ENCODE results near the gene RAB44. TPM values are rescaled to one million over a fixed set of nuclear protein-coding genes. Genes with fewer than 3 reads are reported as not detected.

Gene RAB44
- total RNA-seq, 1 experiment from 2014 or later: not detected

GRCh38 chr6:36686668-36687513, 10.7 kb upstream of the RAB44 start:
- no peak overlapping the region for H4K5ac ChIP-seq (ENCODE audit: insufficient read length, low read depth, low read length)
- H3K23me2 ChIP-seq (ENCODE audit: insufficient read length, low read depth, low read length, poor library complexity, severe bottlenecking): no peaks in the 10 kb centered on the region
- no peak overlapping the region for H3K4ac ChIP-seq (ENCODE audit: low read depth, low read length)
- TF ChIP-seq, protein P1, sequence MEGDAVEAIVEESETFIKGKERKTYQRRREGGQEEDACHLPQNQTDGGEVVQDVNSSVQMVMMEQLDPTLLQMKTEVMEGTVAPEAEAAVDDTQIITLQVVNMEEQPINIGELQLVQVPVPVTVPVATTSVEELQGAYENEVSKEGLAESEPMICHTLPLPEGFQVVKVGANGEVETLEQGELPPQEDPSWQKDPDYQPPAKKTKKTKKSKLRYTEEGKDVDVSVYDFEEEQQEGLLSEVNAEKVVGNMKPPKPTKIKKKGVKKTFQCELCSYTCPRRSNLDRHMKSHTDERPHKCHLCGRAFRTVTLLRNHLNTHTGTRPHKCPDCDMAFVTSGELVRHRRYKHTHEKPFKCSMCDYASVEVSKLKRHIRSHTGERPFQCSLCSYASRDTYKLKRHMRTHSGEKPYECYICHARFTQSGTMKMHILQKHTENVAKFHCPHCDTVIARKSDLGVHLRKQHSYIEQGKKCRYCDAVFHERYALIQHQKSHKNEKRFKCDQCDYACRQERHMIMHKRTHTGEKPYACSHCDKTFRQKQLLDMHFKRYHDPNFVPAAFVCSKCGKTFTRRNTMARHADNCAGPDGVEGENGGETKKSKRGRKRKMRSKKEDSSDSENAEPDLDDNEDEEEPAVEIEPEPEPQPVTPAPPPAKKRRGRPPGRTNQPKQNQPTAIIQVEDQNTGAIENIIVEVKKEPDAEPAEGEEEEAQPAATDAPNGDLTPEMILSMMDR (conservative IDR thresholded peaks at IDR 0.05): no peak
- no peaks in the 10 kb centered on the region; the same call in 1 of the 2 replicates for H3K27me3 Mint-ChIP-seq (ENCODE audit: low read depth)
- H3T11ph ChIP-seq (ENCODE audit: low read length): no peak overlapping the region
- H2BK120ac ChIP-seq (ENCODE audit: low read depth, low read length, poor library complexity, severe bottlenecking): no peak overlapping the region
- H3K4me1 Mint-ChIP-seq: peaks cover 3% of the 10 kb centered on the region in 2 experiments; a peak in 3 of 4 replicates
- no peak overlapping the region for H2BK20ac ChIP-seq (ENCODE audit: low read depth, low read length, poor library complexity, severe bottlenecking)
- H4K91ac ChIP-seq (ENCODE audit: insufficient read length, low read depth, low read length): no peak overlapping the region
- no peaks in the 10 kb centered on the region for H3K79me1 ChIP-seq (ENCODE audit: insufficient read depth, low read depth, low read length, poor library complexity, severe bottlenecking)
- H3K9me3 Mint-ChIP-seq: no peaks in the 10 kb centered on the region
- no peaks in the 10 kb centered on the region for H4K20me1 ChIP-seq (ENCODE audit: control insufficient read depth, insufficient read depth, insufficient read length)
- no peaks in the 10 kb centered on the region for H3K9me3 ChIP-seq (ENCODE audit: control insufficient read depth, low read depth, low read length)
- H3K4me3 Mint-ChIP-seq: no peak overlapping the region
- H2BK15ac ChIP-seq (ENCODE audit: low read depth, low read length): no peak overlapping the region
- H4K8ac ChIP-seq (replicated peaks; ENCODE audit: insufficient read length, low read depth, low read length): no peak overlapping the region
- no peak overlapping the region for H3K4me2 ChIP-seq (ENCODE audit: insufficient read depth, insufficient read length, low read length)
- H3K79me2 ChIP-seq (ENCODE audit: insufficient read depth, low read length): no peaks in the 10 kb centered on the region
- H2AK5ac ChIP-seq (ENCODE audit: insufficient read length, low read length): no peak overlapping the region
- H3K27me3 ChIP-seq (ENCODE audit: insufficient read depth, low read length): no peaks in the 10 kb centered on the region
- DNase-seq: no peak
- no peak overlapping the region for H2AFZ ChIP-seq (ENCODE audit: low read length)
- H2BK5ac ChIP-seq (ENCODE audit: insufficient read length, low read length): no peak overlapping the region
- H3K18ac ChIP-seq (ENCODE audit: insufficient read length, low read depth, low read length): no peak overlapping the region
- no peak overlapping the region for H3K27ac ChIP-seq (ENCODE audit: insufficient read length, low read depth, low read length)
- H3K27ac Mint-ChIP-seq: no peak overlapping the region; a peak in 1 of 7 replicates
- peaks cover 0 to 40% (median 11%) of the 10 kb centered on the region in 3 experiments; a peak in 3 of 7 replicates for H3K36me3 Mint-ChIP-seq (ENCODE audit: insufficient read depth in 1 of 3, low read depth in 3 of 3)
- H3K14ac ChIP-seq (ENCODE audit: insufficient read depth, low read length): no peak overlapping the region
- H2BK12ac ChIP-seq (ENCODE audit: insufficient read length, low read depth, low read length): no peak overlapping the region
- H3K4me1 ChIP-seq (ENCODE audit: insufficient read depth, low read length): no peaks in the 10 kb centered on the region
- no CpG with 5 or more reads among the region's 10 CpGs for WGBS (ENCODE audit: extremely low coverage, insufficient read length, low lambda C conversion rate)
- H3K56ac ChIP-seq (ENCODE audit: insufficient read length, low read depth, low read length): no peak overlapping the region
- no peak overlapping the region for H3K9ac ChIP-seq (ENCODE audit: extremely low read depth, insufficient read length, low read length)
- no peak overlapping the region for H3K23ac ChIP-seq (ENCODE audit: insufficient read length, low read depth, low read length)
